Measurements from ENCODE around the gene RNF169.

RNF169 gene

GRCh38 chr11:74770456-74770855, 21.8 kb downstream of the RNF169 start:
- DNase-seq = no peak

- DNase-seq = no peak
Measured at GRCh38 chr11:74771139-74771538, 22.5 kb downstream of the RNF169 start.

GRCh38 chr11:74773476-74773875, 24.8 kb downstream of the RNF169 start:
- DNase-seq = no peak

GRCh38 chr11:74775762-74776161, 27.1 kb downstream of the RNF169 start:
- no peak for DNase-seq

GRCh38 chr11:74776546-74776945, 27.9 kb downstream of the RNF169 start:
- no peak for DNase-seq

GRCh38 chr11:74777038-74777437, 28.4 kb downstream of the RNF169 start:
- no peak for DNase-seq

GRCh38 chr11:74777877-74778276, 29.2 kb downstream of the RNF169 start:
- DNase-seq = no peak

- no peak for DNase-seq
Measured at GRCh38 chr11:74778581-74778980, 29.9 kb downstream of the RNF169 start.

GRCh38 chr11:74780248-74781005, 31.8 kb downstream of the RNF169 start:
- no peak for DNase-seq

- DNase-seq = peak; percentile 75
Measured at GRCh38 chr11:74783241-74783871, 34.7 kb downstream of the RNF169 start.

- no peak for DNase-seq
Measured at GRCh38 chr11:74784234-74784633, 35.6 kb downstream of the RNF169 start.

- DNase-seq = no peak
Measured at GRCh38 chr11:74784726-74785125, 36.1 kb downstream of the RNF169 start.

GRCh38 chr11:74786574-74786973, 37.9 kb downstream of the RNF169 start:
- no peak for DNase-seq

GRCh38 chr11:74791333-74792100, 42.9 kb downstream of the RNF169 start:
- no peak for DNase-seq

- DNase-seq = peak; percentile 8
Measured at GRCh38 chr11:74806267-74806666, 57.6 kb downstream of the RNF169 start.

GRCh38 chr11:74809801-74810200, 61.2 kb downstream of the RNF169 start:
- DNase-seq = no peak

- no peak for DNase-seq
Measured at GRCh38 chr11:74815966-74816365, 67.3 kb downstream of the RNF169 start.

GRCh38 chr11:74816664-74817063, 68.0 kb downstream of the RNF169 start:
- DNase-seq = no peak

- DNase-seq = no peak
Measured at GRCh38 chr11:74818283-74818946, 69.8 kb downstream of the RNF169 start.

GRCh38 chr11:74819400-74819799, 70.8 kb downstream of the RNF169 start:
- DNase-seq = no peak

GRCh38 chr11:74820763-74821162, 72.1 kb downstream of the RNF169 start:
- DNase-seq = peak; percentile 25

- no peak for DNase-seq
Measured at GRCh38 chr11:74822170-74822569, 73.5 kb downstream of the RNF169 start.

- no peak for DNase-seq
Measured at GRCh38 chr11:74824285-74824982, 75.8 kb downstream of the RNF169 start.
